GM19193 (cell line): Measurements from ENCODE around the gene ATP8A1.

Experiments
- POLR2A ChIP-seq: IDR thresholded peaks from 4 replicates; pipeline ENCODE4 v1.6.1; 2011; ENCODE audit not compliant: insufficient read depth, insufficient read length; ENCODE audit errors: extremely low read depth

ATP8A1 gene

DNA sequence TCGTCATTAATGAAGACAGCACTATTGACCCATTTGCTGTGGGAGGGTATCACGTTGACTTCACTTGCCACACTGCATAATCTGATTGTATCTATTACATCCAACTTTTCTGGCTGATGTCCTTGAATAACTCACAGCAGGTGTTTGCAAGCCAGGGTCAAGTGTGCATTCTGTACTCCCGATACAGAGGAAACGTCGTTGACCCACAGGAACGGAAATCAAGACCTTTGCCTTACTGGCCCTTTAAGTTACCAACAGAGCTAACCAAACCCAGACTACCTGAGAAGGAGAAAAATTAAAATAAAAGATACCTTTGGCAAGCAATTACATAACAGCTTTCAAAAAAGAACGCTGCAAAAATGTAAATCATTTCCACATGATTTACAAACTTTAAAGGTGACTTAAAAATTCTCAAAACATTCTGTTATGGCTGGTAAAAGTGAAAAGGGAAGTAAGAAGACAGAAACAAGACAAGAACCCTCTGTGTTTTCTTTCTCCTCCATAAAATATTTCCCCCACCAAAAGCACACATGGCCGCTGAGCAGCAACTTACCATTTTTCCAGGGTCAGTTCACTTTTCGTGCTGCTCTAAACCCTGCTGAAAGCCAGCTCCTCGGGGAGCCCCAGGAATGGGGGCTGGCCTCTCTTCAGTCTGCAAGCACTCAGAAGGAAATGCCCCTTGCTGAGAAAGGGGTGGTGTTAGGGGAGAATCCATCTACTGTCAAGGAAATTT lies 266.1 kb downstream of the ATP8A1 start:
- no peak for TF ChIP-seq POLR2A

DNA sequence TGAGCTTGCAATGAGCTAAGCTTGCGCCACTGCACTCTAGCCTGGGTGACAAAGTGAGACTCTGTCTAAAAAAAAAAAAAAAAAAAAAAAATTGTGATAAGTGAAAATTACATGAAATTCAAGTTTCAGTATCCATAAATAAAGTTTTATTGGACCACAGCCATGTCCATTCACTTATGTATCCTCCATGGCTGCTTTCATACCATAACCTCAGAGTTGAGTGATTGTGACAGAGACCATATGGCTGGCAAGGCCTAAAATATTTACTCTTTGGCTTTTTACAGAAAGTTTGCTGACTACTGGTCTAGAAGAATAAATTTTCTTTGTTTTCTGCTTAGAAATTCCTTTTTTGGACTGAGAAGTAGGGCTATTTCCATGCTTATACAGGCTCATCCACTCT lies 271.4 kb downstream of the ATP8A1 start:
- no peak for TF ChIP-seq POLR2A

DNA sequence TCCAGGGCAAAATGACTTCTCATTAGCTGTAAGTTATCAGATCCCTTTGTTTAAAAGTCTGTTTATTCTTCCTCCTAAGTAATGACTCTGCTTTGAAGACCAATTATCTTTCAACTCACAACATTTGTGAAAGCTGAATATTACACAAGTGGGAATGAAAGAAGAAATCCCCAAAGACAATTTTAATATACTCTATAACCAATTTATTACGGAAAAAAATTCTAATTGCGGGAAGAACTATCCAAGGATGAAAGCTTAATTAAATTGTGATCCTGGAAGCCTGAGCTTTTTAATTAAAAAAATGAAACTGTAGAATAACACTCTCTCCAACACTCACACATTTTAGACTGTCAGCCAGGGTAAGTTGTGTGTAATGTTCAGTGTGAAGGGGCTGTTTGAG lies 275.2 kb downstream of the ATP8A1 start:
- TF ChIP-seq POLR2A = no peak

DNA sequence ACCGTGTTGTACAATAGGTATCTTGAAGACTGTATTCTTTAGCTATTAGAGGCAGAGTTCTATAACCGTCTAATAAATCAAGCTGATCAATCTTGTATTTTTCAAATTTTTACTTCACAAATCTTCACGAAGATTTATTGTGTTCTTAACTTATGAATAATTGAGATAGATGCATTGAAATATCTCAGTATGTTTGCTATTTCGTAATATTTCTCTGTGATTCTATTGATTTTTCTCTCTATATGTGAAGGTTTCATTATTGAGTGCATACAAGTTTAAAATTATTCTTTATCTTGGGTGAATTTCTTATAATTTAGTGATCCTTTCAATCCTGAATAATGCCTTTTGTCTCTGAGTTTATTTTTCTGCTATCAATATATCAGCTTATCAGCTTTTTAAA lies 279.4 kb downstream of the ATP8A1 start:
- TF ChIP-seq POLR2A = no peak

DNA sequence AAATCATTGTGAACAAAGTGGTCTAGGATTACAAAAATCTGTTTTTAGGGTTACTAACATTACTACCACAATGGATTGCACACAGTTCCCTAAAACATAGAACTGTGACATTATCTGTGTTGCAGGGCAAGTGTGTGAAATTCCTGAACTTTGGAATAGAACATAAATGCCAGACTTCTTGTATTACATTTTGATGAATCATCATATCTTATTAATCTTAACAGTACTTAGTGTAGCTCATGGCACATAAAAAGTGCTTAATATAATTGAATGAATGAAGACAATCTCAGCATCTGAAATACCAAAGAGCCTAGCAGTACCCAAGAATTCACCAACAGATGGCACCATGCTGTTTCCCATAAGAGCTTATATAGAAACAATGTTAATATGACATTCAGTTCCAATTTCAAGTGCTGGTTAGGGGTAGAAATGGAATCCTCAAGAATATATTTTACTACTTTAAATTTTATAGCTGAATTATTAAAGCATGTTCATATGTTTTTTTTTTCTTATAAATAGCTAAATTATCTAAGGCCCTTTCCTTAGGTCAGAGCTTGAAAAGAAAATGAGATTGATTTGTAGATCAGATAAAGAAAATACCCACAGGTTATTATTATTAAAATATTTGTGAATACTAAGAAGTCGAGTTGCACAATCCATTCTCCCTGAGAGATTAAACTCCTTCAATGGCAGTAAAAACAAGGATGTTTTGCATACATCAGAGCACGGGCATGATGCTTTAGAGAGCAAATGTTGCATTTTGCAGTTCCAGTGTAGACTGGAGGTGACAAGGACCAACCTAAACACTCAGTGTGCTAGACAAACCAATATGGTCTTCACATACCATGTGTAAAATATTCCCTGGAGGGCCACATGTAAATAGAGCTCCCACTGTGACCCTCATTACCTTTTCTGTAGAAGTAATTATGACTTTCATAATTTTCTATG lies 285.3 kb downstream of the ATP8A1 start:
- no peak for TF ChIP-seq POLR2A

DNA sequence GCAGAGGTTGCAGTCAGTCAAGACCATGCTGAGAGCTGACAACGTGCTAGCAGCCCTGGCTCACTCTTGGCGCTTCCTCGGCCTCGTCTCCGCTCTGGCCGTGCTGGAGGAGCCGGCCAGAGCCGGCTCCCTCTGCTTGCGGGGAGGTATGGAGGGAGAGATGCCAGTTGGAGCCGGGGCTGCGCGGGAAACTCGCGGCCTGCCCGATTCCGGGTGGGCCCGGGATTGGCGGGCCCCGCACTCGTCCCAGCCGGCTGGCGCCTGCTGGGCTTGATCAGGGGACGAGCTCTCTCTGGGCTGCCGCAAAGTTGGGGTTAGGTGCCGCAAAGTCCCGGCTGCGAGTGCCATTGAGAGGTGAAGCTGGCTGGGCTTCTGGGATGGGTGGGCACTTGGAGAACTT lies 287.4 kb downstream of the ATP8A1 start:
- no peak for TF ChIP-seq POLR2A

DNA sequence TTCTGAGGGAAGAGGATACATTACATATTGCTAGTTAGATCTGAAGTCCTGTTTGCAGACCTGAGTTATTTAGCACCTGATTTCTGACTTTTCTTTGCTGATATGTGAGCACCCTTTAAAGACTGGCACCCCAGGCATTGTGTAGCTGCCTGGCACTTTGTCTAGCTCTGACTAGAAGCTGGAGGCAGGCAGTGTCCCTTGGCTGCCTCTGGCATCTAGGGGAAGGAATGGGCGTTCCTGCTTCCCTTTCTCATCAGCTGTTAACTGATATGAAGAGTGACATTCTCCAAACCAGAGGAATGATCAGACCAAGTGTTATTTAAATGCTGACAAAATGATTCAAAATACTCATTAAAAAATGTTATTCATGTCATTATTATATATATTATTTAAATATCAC lies 289.9 kb downstream of the ATP8A1 start:
- no peak for TF ChIP-seq POLR2A

DNA sequence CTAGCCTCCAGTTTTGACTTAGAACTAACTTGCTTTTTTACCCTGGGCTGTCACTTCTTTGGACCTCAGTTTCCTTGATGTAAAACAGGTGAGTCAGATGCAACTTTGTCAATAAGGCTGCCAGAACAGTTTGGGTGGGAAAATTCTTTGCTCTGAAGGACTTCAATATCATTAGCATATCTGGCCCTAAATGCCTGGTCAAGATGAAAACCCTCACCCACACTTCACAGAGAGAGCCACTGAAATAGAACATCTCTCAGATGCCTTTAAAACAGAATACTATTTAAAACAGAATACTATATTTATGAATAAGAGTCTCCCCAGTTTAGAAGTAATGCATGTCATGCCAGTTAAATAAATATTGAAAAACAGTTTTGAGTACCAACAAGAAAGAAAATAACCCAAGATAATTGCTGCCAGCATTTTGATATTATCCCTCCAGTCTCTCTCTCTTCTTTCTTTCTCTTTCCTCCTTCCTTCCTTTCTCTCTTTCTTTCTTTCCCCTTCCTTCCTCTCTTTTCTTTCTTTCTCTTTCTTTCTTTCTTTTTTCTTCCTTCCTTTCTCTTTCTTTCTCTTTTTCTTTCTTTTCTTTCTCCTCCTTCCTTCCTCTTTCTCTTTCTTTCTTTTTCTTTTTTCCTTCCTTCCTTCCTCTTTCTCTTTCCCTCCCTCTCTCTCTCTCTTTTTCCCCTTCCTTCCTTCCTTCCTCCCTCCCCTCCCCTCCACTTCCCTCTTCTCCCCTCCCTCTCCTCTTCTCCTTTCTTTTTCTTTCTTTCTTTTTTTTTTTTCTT lies 292.4 kb downstream of the ATP8A1 start:
- TF ChIP-seq POLR2A = no peak

DNA sequence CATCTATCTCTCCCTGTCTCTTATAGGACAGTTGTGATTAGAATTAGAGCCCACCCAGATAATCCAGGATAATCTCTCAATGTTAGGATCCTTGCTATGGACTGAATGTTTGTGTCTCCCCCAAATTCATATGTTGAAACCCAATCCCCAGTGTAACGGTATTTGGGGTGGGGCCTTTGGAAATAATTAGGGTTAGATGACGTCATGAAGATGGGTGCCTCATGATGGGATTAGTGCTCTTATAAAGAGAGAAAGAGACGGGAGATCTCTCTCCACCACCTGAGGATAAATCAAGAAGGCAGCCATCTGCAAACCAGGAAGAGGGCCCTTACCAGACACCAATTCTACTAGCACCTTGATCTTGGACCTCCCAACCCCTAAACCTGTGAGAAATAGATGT lies 293.3 kb downstream of the ATP8A1 start:
- no peak for TF ChIP-seq POLR2A

DNA sequence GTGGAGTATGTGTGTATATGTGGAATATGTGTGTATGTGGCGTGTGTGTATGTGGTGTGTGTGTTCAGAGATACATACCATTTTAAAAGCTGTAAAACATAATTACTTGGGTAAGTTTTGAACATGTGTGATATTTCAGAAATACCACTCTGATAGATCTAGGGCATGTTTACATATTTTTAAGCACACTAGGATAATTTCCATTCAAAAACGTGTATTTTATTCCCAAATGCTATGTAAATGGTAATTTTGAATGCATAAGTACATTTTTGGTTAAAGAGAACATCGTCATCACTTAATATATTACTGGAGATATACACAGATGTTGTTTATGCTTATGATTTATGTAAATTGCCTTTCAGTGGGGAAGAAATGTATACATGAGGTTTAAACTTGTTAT lies 294.3 kb downstream of the ATP8A1 start:
- TF ChIP-seq POLR2A = no peak

DNA sequence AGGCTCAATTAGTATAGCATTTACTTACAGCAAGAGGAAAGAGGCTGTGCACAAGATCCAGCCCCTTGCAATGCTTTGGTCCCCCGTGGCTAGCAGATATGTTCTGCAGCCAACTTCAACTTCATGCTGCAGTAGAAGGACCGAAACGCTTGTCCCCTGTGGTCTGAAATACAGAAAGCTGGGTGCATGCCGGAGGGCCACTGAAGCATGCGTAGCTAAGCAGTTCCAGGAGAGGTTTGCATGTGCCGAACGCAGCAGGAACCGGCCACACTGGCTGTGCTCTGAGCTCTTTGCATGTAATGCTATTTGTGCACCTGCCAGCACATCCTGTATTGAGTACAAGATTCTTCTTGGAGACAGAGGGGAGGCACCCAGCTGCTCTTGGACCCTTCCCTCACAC lies 295.4 kb downstream of the ATP8A1 start:
- TF ChIP-seq POLR2A = no peak

DNA sequence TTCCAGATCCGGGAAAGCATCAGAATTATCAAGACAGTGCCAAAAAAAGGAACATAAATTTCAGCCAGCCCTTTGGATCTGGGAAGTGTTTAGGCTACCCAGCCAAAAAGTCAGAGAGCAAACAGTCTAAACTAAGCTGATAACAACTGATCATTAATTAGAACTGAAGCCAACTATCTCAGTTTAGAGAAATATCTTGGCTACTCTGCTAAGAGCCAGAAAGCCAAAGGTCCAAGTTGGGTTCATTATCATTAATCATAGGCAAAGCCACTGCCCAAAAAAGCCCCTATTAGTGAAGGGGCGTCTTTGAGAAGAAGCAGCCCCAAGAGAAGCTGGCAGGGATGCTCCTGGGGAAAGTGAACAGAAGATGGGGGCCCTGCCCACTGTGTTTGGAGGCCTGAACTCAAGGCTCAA lies 296.6 kb downstream of the ATP8A1 start:
- TF ChIP-seq POLR2A = no peak

DNA sequence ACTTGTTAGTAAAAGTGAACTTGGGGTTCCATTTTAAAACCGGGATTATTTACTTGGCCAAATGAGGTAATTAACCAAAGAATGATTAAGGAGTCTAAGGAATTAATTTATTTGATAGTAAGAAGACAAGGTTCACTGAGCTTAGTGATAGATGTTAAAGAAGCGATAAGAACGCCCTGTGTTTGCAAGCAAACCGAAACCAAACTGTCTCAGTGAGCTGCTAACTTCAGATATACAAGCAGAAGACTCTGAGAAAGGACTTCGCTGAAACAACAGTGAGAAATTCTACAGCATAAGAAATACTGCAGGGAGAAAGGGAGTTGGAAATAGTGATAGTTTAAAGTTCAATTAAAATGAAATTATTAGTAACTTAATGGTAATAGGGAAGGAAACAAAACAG lies 297.2 kb downstream of the ATP8A1 start:
- TF ChIP-seq POLR2A = no peak
